Stimulated activated CD8-positive, alpha-beta memory T cell treated with anti-CD3 and anti-CD28 coated beads, Interleukin-15, amount 100 ng/mL, for 4 hours (primary cell): ENCODE data around the gene IFI30.
"Not testable (repeated sequence)": the region's sequence is repeated elsewhere in the genome, so short reads cannot be mapped to it uniquely, and the experiment has no call there.

ENCODE experiments used
- DNase-seq, 2 donors: peaks; one replicate each; pipeline ENCODE4 v3.0.0-alpha.2; 2020; ENCODE audit warnings: low read depth in 2 of 2

Gene IFI30

DNA sequence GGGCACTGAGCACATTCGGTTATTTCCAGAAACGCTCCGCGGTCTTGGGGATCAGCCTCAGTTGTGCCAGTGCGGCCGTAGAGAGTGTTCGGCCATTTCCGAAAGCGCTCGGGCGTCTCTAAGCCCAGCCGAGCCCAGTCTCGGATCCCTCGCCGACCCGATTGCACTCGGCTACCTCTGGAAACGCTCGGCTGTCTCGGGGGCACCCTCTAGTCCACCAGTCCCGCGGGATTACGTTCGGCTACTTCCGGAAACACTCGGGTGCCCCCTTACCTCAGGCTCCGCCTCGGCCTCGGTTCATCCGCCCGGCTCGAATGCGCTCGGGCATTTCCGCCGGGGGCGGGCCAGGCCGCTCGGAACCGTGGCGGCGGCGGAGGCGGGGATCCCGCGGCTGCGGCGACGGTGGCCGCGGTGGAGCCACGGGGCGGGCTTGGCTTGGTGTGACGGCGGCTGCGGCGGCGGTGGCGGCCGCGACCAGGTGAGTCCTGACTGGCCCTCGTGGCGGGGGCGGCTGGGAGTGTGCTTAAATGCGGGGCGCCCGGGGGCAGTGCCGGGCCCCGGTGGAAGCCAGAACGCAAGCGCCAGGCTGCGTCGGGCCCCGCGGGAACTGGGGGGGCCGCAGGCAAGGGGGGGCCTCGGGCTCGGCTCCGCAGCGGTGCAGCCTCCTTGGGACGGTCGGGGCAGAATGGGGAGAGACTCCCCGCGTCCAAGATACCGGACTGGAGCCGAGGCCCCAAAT is 20.6 kb upstream of the IFI30 start, which contains the start of gene PIK3R2:
Gene PIK3R2, plus strand, starts transcription at position 347 of the 739 bp plus-strand sequence. CDS start 2,717 bp downstream, outside the sequence.
- peak; percentile 98 to 99 for DNase-seq

DNA sequence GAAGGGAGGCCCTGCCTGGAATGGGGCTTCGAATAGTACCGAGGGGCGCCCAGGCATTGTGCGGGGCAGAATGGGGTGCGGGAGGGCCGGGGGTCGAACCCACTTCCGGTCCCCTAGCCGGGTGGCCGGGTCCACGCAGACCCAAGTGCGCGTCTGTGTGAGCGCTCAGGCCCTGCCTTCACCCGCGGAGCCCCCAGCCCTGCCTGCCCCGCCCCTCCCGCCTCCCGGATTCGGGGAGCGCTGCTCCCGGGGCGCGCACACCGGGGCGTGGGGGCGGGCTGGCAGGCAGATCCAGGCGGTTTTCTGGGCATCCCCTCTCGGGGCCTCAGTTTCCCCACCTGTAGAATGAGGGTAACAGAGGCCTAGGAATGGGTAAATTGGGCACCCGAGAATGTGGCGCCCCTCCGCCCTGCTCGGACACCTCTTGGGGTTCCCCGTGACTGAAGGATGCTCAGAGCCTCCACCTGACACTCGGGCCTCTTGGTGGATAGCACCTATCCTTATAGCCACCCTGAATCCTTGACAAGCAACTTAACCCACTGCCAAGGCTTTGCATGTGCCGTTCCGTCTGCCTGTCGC is 20.0 kb upstream of the IFI30 start:
- no peak for DNase-seq

DNA sequence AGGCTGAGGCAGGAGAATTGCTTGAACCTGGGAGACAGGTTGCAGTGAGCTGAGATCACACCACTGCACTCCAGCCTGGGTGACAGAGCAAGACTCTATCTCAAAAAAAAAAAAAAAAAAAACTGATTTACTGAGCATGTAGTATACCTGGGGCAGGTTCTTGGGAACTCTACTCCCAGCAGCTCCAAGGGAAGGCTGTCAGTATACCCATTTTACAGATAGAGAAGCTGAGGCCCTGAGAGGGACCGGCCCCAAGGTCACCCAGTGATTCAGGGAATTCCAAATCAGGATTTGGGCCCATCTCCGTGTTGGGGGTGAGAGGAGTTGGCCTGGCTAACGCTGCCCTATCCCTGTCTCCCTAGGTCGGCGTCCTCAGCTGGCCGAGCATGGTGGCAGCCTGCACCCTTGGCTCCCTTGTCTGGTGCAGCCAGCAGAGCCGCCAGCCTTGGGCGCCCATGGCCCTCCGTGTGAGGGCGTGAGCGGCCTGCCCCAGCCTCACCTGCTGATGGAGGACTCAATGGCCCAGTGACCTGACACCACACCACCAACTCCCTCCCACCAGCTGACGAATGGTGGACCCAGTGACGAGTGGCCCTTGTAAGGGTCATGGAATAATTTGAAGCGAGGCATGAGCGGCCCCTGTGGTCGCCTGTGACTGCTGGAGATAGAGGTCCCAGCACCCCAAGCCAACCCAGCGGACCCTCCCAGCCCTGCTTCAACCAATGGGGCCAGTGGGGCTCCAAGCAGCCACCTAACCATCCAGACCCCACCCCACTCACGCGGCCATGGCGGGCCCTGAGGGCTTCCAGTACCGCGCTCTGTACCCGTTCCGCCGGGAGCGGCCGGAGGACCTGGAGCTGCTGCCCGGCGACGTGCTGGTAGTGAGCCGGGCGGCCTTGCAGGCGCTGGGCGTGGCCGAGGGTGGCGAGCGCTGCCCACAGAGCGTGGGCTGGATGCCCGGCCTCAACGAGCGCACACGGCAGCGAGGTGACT is 18.2 kb upstream of the IFI30 start:
- no peak for DNase-seq

DNA sequence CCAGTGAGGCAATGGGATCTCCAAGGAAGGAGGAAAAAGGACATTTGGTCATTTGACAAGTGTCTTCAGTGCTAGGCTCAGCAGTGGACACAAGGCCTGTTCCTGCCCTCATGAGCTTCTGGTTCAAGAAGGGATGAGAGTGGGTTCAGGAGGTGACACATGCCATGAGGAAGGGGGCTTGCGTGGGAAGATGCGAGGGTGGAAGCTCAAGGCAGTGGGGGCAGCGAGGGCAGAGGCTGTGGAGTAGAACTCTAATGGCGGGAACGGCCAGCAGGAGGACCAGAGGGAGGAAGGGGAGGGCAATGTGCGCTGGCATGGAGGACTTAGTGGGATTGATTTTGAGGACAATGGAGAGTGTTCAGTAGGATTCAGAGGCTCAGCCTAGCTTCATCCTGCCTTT is 17.3 kb upstream of the IFI30 start:
- no peak for DNase-seq

DNA sequence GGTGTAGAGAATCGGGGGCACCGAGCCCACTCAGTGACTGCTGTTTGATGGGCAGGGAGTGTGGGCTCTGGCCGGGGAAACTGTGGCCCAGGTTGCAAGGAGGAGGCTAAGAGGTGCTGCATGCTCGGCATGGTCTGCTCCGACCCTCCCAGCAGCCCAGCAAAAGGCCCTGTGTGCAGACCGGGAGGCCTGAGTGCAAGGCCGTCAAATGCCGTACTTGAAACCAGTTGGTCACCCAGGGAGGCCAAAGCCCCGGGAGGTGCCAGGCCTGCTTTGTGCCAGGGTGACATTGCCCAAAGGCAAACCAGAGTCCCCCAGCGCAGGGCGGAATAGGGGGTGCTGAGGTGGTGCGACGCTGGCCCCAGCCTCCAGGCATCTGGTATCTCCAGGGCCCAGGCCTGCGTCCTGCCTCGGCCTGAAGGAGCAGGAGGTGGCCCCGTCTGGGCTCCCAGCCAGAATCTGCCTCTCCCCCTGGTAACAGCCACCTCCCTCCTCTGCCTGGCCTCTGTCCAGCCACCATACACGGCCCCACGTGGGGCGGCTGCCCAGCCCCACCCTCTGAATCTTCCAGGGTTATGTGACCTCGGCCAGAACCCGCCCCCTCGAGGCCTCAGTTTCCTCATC is 16.7 kb upstream of the IFI30 start:
- DNase-seq = no peak

DNA sequence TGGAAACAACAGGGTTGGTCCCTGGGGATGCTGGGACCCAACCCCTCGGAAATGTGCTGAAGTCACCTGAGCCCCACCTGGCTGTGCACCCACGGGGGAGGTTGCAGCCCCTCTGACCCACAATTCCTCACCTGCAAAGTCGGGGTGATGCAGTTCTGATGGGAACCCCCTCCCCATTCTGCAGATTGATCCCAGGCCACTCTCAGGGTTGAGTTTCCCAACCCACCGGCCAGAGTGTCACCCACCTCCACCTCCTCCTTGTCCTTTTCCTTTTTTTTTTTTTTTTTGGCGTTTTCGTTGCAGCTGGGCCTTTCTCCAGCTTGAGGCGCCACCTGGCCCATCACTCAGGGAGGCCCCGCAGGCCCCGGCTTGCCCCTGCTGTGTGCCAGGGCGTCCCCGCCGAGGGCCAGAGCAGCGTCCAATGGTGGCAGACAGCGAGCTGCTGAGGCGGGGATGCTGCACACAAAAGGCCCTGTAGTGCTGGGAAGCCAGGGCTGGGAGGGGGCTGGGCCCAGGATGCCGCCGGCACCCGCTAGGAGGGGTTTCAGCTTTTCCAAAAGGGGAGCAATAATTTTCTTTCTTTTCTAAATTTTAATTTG is 16.0 kb upstream of the IFI30 start:
- DNase-seq = no peak

DNA sequence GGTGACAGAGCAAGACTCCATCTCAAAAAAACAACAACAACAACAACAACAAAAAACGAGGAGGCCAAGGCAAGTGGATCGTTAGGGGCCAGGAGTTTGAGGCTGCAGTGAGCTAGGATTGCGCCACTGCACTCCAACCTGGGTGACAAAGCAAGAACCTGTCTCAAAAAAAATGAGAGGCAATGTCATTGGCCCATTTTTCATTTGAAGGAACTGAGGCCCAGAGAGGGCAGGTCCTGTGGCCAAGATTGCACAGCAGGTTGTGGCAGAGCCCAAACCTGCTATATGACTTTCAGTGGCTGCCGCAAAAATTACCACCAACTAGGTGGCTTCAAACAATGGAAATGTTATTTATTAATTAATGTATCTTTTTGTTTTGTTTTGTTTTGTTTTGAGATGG is 15.1 kb upstream of the IFI30 start:
- DNase-seq = no peak

DNA sequence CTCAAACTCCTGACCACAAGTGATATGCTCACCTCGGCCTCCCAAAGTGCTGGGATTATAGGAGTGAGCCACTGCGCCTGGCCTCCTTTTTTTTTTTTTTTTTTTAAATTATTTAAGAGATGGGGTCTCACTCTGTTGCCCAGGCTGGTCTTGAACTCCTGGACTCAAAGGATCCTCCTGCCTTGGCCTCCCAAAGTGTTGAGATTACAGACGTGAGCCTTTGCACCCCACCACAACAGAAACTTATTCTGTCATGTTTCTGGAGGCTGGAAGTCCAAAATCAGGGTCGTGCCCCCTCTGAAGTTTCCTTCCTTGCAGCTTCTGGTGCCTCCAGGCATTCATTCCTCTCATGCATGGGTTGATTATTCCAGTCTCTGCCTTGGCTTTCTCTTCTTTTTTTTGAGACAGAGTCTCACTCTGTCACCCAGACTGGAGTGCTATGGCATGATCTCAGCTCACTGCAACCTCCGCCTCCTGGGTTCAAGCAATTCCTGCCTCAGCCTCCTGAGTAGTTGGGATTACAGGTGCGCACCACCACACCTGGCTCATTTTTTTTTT is 14.5 kb upstream of the IFI30 start:
- DNase-seq = not testable (repeated sequence)

DNA sequence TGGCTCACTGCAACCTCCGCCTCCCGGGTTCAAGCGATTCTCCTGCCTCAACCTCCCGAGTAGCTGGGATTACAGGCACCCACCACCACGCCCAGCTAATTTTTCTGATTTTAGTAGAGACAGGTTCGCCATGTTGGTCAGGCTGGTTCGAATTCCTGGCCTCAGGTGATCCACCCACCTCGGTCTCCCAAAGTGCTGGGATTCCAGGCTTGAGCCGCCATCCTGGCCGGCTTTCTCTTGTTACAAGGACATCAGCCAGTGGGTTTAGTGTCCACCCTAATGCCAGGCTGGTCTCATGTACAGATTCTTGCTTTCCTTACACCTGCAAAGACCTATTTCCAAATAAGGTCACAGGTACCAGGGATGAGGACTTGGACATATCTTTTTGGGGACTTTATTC is 13.8 kb upstream of the IFI30 start:
- DNase-seq = no peak

DNA sequence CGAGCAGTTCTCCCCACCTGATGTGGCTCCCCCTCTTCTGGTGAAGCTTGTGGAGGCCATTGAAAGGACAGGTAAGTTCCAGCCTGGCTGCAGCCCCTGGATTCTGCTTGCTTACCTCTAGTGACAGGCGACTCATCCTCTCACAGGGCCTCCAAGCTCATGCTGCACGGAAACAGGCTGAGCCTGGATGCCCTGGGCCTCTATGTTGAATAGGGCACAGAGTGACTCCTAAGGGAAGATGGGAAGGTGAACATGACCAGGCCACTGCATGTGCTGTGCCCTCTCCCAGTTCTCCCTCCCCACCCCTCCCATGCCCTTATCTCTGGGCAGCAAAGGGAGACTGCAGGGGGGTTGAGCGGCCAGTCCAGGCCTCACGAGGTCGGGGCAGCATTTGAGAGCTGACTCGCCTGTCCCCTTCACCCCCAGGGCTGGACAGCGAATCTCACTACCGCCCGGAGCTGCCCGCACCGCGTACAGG is 13.1 kb upstream of the IFI30 start:
- no peak for DNase-seq

DNA sequence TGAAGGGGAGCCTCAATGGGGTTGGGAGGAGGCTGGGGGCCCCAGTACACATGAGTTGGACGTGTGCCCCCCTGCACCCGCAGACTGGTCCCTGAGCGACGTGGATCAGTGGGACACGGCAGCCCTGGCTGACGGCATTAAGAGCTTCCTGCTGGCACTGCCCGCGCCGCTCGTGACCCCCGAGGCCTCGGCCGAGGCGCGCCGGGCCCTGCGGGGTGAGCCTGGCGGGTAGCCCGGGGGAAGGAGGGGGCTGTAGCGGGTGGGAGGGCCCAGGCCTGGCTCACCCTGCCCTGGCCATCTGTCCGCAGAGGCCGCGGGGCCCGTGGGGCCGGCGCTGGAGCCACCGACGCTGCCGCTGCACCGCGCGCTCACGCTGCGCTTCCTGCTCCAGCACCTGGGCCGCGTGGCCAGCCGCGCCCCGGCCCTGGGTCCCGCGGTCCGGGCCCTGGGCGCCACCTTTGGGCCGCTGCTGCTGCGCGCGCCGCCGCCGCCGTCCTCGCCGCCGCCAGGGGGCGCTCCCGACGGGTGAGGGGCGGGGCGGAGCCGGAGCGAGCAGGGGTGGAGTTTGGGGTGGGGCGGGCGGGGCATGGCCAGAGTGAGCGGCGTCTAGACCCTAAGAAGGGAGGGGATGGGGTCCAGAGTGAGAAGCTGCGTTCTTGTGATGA is 12.5 kb upstream of the IFI30 start:
- DNase-seq = peak; percentile 30 to 50

DNA sequence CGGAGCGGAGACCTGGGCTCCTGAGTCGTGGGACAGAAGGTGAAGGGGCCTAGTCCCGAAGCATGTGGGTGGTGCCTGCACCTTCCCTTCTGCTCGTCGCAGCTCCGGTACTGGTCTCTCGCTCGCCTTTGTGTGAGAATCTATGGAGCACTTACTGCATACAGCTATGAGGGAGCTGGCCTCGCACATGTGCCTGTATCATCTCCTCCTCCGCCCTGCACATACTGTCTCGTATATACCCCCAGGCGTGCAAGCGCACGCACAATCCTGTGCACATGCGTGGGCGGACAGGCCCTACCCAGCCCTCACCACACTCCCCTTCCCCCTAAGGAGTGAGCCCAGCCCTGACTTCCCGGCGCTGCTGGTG is 12.0 kb upstream of the IFI30 start:
- DNase-seq = no peak

DNA sequence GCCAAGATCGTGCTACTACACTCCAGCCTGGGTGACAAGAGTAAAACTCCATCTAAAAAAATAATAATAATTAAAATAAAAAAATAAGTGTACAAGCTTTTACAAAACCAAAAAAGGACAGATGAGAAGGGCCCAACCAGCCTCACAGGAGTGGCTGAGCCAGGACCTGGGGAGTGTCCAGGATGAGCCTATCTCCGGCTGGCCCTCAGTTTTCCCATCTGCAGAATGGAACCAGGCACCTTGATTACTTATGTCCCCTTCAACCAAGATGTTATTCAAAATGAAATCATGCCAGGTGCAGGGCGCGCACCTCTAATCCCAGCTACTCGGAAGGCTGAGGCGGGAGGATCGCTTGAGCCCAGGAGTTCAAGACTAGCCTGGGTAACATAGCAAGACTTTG is 9.5 kb upstream of the IFI30 start:
- DNase-seq = no peak

DNA sequence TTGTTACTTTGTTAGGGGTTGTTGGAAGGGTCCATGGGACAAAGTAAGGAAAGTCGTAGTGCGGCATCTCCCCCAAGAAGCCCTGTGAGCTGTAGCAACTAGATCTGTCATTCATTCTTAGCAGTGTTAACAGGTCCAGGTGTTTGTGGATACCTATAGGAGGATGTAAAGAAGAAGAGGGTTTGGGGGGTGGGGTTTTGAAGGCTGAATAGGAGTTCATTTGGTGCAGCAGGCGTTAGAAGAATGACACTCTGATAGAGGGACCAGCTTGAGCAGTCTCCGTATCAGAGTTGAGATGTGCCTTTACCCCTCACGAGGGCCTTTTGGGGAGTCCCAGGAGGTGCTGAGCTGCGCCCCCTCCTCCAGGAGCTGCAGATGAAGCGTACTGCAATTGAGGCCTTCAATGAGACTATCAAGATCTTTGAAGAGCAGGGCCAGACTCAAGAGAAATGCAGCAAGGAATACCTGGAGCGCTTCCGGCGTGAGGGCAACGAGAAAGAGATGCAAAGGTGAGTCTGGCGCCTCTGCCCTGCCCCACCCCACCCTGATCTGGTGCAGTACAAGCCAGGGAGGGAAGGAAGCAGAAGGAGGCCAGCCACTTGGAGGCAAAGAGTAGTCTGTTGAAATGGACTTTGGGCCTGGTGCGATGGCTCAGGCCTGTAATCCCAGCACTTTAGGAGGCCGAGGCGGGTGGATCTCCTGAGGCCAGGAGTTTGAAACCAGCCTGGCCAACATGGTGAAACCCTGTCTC is 7.6 kb upstream of the IFI30 start:
- DNase-seq = no peak

DNA sequence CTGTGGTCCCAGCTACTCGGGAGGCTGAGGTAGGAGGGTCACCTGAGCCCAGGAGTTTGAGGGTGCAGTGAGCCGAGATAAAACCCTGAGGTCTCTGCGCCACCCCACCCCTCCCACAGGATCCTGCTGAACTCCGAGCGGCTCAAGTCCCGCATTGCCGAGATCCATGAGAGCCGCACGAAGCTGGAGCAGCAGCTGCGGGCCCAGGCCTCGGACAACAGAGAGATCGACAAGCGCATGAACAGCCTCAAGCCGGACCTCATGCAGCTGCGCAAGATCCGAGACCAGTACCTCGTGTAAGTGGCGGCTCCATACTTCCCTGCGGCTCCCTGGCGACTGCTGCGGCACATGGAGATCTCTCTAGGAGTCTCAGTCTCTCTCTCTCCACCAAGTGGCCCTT is 6.6 kb upstream of the IFI30 start:
- DNase-seq = no peak

DNA sequence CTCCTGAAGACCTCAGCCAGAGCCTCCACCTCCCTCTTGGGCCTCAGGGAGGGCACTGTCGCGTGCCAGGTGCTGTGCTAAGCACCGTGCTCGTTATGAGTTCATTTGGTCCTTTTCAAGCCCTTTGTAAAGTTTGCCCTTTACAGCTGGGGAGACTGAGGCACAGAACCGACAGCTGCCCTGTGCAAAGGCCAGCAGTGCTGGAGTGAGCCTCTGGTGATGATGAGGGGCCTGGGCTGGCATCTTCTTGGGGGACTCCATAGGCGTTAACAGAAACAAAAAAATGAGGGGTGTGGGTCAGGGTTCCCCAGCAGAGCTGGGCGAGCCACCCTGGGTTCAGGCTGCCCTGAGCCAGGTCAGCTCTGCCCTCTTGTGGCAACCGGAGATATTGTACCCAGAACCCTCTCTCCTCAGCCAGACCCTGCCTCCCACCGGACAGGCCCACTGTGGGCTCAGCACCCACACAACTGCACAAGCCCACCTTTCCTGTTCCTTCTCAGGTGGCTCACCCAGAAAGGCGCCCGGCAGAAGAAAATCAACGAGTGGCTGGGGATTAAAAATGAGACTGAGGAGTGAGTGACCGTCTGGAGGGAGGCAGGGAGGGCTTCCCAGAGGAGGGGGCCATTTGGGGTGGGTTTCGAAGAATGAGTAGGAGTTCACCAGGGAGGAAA is 5.5 kb upstream of the IFI30 start:
- no peak for DNase-seq

DNA sequence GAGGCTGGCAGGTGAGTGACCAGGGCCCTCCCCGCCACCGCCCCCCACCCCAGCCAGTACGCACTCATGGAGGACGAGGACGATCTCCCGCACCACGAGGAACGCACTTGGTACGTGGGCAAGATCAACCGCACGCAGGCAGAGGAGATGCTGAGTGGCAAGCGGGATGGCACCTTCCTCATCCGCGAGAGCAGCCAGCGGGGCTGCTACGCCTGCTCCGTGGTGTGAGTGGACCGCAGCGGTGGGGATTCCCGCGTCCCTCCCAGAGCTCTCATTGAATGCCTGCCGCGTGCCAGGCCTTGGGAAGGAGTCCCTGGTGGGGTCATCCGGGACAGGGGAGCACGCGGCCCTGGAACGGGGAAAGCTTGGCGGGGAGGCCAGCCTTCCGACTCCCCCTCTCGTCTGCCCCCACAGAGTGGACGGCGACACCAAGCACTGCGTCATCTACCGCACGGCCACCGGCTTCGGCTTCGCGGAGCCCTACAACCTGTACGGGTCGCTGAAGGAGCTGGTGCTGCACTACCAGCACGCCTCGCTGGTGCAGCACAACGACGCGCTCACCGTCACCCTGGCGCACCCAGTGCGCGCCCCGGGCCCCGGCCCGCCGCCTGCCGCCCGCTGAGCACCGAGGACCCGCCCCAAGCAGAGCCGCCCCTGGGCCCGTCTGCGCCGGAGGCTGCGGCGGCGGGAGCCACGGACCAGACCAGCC is 4.8 kb upstream of the IFI30 start:
- DNase-seq = no peak

DNA sequence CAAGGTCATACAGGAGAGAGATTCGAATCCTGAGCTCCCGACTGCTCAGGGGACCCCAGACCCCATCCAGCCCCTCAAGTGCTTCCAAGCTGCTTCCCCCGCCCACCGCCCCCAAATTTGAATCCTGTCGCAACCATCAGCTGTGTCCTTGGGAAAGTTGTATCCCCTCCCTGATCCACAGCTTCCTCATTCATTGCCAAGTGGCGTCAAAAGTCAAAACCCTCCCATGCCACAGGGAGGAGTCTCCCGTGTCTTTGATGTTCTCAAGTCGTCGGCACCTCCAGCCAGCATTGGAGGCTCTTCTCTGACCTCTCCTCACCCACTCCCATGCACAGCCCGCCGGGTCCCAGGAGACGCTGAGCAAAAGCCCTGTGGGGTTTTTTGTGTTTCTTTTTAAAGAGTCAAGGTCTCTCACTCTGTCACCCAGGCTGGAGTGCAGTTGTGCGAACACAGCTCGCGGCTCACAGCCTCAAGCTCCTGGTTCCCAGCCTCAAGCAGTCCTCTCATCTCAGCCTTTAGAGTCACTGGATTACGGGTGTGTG is 2.8 kb upstream of the IFI30 start:
- DNase-seq = no peak
